T-helper 1 cell (primary cell): ENCODE results near the gene EXOC4.
"Not testable (repeated sequence)": the region's sequence is repeated elsewhere in the genome, so short reads cannot be mapped to it uniquely, and the experiment has no call there.

ENCODE experiments used
- DNase-seq, 5 donors: peaks; one replicate each; pipeline ENCODE4 v3.0.0-alpha.2; 2012 to 2020

Gene EXOC4

DNA sequence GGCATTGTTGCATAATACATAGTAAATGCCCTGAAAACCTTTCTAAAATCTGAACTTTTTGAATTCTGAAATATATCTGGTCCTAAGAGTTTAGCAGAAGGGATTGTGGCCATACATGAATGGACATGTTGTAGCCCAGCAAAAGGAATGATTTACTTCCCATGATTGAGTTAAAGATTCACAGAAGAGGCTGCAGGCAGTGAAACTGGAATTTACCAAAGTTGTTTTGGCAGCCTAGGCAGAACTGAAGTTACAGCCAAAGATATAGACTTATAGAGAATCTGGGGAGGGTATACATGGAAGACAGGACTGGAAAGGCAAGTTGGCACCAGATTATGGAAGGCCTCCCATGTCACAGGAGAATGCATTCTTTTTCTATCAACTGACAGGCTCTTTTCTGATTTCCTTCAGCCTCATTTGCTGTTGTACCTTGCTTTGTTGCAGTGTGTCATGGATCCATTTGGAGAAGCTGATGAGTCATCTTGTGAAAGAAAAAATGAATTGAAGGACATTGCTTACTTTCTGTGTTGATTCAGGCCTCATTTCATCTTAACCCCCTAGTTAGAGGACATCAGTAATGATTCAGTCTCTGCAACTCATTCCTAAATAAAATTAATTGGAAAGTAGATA is 518.1 kb downstream of the EXOC4 start:
- no peak for DNase-seq

DNA sequence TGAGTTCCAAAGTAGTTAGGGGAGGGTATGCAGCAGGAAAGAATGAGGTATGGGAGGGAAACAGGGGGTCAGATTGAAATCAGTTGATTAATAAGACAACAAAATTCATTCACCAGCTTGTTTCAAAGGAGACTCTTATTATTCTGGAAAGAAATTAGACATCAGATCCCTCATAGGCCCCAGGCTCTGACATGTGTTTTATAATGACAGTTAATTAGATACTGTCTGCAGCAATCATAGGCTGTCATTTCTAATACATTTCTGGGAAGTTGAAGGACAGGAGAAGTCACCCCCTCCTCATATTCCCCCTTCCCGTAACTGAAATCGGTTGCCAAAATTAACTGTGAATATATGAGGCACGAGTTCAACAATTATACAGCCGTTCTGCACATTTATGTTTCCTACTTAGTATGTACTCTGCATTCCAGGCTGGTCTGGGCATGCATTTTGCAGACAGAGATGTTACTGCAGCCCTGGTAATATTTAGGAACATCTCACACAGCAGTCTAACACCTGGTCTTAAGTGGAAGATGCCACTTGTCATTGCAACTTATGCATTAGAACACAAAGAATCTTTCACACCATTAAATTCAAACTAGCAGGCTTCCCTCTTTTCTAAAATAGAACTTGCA is 519.0 kb downstream of the EXOC4 start:
- no peak for DNase-seq

DNA sequence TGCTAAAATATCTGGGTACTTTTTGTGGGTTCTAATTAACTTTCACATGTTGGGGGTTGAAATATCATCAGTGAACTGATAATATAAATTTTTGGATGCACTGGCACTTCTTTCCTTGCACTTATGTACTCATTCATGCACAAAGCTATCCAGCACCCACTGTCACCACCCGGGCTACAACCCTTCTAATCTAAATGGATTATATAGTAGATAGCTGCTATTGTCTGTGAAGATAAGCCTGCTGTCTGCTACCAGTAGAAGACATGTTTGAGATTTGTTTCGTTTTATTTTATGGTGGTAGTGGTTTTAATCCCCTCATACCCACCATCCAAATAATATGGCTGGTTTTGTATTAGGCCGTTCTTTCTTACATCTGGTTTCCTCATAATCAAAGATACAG is 520.7 kb downstream of the EXOC4 start:
- DNase-seq = no peak

DNA sequence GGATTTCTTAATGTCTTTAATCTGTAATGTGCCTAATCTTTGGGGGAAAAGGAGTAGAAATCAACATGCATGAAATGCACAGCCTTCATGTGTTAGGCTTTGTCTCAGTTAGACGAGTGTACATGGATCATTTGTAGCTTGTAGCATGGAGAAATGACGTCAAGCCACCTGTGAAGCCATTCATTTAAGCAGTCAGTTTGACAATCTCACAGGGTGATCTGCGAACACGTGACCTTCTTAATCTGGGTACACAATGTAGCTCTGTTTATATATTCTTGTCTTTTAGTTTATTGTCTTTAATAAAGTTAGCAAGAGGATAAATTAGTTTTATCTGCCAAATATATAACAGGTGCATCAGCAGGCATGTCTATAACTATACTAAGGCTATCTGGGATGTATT is 522.3 kb downstream of the EXOC4 start:
- no peak for DNase-seq

DNA sequence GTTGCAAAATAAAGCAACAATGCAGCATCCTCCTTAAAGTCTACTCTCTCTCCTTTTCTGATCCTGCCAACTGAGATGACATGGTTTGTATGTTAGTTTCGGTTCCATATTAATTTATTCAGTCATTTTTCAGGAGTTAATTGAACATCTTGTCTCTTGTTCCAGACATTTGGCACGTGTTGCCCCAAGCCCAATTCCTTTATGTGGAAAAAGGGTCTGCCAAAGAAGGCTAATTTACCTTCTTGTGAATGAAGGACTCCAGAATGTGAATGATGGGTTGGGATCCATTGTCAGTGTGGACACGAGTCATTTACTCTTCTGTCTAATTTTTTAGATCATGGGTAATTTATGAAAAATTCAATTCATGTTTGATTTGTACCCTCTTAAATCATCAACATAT is 523.4 kb downstream of the EXOC4 start:
- no peak for DNase-seq

DNA sequence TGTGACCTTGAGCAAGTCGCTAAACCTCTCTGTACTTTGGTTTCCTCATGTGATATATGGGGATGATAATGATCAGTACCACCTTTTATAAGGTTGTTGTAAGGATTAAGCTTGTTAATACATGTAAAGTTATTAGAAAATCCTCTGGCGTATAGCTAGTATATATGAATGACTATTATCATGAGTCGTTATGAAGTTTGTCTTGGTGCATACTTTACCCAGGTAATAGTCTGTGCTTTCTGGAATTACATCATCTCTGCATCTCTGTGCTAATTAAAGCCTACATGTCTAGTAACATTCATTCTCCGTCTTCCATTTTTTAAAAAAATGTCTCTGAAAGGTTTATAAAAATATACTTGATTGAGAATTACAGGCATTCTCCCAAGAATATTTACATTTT is 524.8 kb downstream of the EXOC4 start:
- no peak for DNase-seq

DNA sequence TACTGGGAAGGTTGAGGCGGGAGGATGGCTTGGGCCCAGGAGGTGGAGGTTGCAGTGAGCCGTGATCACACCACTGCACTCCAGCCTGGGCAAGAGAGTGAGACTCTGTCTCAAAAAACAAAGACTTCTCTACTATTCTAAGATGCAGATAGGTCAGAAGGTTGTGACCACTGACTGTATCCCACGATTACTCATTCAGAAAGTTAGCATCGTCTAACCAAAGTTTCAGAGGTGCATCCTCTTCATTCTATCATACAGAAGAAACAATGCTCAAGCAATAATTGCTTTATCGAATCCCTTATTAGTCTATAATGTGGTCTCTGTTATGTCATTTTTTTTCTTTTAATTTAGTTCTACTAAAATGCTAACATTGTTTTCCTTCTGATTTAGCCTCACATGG is 525.6 kb downstream of the EXOC4 start:
- no peak for DNase-seq

DNA sequence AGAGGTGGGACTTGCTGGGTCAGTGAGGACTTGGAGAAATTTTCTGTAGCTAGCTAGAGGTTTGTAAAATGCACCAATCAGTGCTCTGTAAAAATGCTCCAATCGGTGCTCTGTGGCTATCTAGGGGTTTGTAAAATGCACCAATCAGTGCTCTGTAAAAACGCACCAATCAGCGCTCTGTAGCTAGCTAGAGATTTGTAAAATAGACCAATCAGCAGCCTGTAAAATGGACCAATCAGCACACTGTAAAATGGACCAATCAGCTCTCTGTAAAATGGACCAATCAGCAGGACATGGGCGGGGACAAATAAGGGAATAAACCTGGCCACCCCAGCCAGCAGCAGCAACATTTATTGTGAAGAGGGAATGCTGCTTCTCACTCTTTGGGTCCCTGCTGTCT is 526.7 kb downstream of the EXOC4 start:
- not testable (repeated sequence) for DNase-seq

DNA sequence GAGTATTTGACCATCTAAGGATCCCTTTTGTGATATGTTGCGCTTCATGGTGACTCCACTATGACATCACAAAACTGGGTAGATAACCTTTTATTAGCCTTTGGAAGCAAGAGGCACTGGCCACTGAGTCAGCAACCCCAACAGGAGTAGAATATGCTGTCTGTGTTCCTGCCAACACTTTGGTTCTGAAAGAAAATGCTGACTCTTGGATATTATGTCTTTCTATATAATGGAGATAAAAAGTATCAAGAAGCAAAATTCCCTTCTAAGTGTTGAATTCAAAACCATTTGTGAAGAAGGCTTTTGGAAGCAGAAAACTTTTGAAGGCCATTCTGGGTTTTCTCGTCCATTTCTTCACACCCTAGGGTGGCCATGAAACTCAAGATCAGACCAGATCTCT is 528.0 kb downstream of the EXOC4 start:
- no peak for DNase-seq

DNA sequence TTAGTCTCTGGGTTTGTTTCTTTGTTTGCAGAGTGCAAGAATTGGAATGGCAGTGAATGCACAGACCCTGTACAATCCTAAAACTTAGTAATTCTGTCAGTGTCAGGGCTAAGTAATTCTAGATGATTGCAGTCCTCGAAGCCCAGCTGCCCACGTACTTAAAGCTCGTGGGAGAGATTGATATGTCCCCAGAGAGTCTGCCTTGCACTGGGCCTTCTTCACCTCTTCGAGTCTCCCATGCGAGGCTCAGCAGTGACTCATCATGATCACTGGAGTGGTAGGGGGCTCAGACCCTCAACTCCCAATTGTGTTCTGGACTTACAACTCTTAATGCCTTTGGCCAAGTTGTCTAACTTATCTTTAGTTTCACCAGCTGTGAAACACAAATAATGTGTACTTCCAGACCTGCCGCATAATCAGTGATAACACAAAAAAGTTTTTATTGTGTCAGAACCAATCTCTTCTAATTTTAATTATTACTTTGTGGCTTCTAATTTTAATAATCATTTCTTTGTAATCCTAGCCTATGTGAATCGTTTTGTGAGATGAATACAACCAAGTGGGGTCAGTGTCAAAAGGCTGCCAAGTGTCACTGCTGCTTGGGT is 528.7 kb downstream of the EXOC4 start:
- no peak for DNase-seq

DNA sequence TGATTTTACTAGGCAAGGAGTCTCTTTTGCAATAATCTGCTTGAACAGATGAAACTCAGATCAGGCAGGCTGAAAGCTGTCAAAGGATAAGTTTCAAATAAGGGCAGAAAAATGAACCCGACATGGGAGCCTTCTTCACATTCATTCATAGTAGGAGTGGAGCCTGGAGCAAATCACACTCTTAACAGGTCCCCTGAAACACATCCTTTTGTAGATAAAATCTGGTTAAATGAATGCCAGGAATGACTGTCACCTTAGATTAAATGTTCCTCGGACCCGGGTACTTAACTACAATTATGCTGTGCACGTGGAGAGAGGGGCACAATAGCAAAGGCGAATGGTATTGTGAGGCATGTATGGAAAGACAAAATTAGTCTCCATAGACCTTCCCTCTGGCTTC is 529.6 kb downstream of the EXOC4 start:
- DNase-seq = no peak

DNA sequence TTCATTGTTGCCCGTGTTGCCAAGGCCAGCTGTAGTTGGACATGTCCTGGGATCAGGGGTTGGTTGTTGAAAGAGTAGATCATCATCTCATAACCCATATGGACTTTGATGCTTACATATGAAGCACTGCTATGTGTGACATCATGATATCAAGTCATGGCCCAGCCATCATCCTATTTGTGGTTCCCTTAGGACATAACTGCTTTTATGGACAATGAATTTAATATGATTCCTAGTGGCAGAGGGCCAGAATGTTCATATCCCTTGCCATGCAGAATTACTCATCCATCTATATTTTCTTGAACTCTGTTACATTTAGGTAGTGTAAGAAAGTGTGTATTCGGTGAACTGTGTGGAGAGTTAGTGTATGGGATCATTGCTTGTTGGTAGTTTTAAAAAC is 530.4 kb downstream of the EXOC4 start:
- no peak for DNase-seq

DNA sequence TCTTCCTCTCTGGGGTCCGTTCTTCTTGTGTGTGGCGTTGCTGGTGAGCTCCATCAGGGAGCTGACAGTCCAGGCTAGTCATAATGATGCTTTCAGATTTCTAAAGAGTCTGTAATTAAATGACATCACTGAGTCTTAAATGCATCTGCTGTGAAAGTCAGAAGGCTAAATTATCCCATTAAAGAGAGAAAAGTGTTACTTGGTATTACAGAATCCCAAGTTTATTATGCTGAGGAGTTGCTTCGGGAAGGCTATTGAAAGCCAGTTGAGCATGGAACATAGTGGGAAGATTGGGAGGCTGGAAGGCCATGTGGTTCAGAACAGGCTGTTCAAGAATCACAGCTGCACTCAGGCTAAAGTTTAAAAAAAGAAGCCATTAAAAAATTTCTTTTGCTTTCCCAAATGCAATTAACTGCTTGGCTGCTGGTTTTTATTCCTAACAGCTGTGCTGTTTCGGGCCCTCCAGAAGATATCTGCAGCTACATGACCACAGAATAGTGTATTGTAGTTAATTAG is 531.7 kb downstream of the EXOC4 start:
- no peak for DNase-seq

DNA sequence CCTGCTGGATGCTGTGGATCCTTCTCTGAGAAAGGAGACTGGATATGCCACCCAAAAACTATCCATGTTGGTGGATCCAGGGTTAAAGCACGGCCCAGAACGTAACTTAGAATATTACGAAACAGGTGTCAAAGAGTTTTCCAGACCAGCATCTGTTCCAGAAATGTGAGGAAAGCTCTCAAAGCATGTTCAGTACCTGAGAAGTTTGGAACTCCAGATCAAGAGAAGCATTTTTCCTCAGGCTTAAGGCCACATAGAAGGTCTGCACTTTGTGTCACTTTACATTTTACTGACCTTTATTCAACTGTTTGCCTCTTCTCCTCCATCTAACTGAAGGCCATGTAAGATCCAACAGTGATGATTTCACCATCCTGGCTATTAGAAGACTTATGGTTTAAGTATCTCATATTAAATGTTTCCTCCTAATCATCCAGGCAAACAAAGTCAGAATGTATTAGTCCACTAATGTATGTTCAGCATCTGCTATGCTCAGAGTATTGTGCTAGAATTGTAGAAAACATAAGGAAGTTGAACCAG is 533.6 kb downstream of the EXOC4 start:
- no peak for DNase-seq

DNA sequence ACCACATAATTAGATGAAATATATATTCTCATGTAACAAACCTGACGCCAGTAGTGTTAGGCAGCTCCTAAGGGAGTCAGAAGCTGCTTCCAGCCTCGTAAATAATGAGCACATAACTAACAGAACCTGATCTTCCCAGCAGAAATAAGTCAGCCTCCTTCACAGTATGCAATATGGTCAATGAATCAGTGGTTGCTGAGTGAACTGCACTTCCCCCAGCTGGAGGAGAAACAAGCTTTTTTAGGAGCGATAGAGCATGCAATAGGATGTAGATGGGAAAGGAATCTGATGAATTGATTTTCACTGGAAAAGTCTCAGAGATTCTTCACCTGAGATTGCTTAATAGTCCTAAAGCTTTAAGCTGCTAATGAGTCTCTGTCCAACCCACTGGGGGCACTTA is 537.1 kb downstream of the EXOC4 start:
- no peak for DNase-seq

DNA sequence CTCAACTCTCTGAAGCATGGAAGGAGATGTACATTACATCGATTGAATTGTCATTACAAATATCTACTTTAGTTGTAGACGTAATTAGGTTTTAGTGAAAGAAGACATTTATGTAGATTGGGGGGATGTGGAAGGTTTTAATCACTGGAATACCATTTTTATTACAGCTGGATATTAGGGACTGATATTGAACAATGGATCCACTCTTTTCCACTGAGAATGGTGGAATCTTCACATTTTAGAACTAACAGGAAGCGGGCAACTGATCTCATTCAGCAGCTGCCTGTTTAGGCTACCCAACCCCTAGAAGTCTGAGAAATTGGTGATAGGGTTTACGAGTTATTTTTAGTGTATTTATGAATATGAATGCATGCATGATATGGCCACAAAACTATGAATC is 538.0 kb downstream of the EXOC4 start:
- no peak for DNase-seq

DNA sequence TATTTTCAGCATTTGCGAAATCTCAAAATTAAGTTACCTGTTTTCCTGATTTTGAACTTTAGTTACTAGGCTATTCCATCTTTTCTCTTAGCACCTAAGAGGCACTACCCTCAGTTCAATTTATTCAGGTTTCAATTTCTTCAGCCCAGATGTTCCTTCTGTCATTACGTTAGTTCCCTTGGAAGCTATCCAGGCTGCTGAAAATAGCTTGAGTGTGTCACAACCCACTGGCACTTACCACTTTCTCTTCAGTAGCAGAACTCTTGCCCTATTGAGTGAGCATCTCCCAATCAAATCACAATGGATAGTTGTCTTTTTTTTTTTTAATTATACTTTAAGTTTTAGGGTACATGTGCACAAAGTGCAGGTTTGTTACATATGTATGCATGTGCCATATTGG is 541.6 kb downstream of the EXOC4 start:
- no peak for DNase-seq

DNA sequence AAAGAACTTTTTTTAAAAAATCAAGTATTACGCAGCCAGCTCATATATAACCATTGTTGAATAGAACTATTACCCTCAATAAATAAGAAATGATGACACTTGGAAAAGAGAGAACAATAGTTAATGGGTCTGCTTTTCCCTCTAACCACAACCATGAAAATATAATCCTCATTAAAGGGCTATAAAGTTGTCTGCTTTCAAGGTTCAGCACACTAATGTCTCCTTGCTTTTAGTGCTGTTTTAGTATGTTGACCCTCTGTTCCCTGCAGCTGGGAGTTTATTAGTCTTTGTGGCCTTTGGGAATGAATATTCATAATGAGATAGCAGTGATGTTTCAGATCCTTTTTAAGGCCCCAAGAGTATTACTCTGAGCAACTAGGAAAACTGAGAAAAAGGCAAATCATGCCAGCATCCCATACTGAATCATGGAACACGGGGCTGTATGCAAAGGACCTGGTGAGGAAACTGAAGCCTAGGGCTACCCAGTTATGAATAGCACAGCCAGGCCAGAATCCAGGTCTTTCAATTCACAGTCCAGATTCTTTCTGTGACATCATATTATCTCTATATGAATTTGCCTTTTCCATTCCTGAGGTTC is 542.3 kb downstream of the EXOC4 start:
- no peak for DNase-seq

DNA sequence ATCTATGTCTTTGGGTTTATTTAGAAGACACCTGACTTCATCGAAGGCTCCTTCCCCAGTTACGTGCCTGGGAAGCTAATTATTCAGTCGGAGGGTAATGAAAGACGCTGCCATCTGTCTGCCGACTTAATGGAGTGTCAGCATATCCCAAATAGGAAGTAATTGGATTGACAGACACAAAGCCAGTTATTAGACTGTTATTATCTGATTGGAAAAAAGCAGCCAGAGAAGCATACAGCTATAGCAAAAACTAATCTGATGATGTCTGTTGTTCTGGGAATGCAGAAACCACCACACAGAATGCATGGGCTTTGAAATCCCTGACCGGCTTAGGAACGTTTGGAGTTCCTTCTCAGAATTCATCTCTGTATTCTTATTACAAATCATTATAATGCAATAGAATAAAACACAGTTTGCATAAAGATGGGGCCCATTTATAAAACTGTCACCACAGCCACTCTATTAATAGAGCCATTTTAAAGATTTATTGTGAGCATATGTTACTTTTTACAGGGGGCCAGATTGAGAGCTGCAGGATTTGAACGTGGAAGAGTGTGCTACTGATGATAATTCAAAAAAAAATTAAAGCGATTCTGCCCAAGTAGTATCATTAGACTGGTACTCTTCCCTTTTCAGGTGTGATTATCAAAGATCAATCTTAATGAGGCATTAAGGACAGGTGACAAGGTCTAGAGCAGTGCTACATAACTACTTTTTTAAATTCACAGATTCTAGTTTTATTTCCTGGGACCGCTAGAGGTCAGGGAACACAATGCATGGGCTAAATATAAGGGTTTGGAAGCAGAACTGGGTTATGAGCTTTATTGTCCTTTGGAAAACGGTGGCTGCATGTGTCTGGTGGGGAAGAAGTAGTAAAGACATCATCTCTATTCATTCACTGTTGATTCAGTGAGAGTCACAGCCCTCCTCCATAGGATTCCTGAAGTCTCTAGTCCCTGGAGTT is 544.2 kb downstream of the EXOC4 start:
- DNase-seq = no peak

DNA sequence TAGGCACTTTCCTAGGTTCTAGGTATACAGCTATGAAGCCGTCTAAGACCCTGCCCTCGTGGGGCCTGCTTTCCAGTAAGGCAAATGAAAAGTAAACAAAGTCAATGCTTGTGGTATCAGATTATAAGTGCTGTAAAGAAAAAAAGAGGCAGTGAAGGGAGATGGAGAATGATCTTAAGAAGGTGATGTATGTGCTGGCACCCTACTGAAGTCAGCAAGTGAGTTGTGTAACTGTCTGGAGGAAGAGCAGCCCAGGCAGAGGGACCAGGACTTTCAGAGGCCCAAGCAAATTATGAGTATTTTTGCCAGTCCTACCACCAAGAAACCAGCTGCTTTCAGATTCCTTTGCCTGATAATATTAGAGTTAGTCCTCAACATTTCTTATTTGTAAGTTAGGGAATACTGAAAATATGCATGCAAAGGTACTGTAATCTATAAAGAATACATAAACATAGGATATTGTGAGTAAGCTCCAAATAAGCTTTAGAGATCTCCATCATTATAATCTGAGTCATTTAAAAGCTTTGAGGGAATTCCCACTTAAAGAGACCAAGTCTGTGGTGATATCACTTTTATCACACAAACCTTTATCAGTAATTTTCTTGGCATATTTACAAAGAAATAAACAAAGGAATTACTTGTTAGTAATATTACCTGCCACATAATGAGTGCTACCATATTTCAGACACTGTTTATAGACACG is 545.1 kb downstream of the EXOC4 start:
- DNase-seq = no peak

DNA sequence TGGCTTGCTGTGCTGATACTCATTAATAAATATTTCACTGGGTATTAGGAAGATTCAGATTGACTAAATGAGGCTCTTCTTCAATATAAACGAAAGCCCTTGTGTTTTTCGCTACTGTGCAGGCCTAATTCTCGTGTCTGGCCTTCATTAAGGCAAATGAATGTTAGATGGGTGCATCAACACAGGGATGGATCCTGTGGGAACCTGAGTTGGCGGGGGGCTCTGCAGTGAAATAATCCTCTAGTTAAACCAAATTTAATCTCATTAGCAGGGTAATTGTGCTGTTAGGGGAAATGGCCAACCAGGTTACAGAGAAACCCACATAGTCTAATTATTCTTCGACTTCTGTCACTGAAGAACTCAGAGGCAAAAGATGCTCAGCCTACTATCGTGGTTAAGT is 548.5 kb downstream of the EXOC4 start:
- DNase-seq = no peak

DNA sequence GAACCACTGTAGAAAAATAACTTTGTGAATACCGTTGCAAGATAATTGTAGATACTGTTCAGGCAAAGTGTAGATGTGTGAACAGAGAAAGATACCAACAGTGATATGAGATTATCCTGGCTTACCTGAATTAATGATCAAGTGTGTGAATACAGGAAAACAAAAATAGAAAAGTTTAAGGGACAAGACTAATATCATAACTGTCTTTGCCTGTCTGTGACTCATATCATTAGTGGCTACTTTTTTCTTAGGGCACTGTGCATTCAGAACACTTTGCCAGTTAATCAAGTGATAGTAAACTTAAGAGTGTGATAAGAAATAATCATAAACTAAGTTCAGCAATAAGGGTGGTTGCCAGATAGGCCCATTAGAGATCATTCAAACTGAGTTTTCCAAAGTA is 551.2 kb downstream of the EXOC4 start:
- DNase-seq = peak in 1 of 5 donors; percentile 1
